HCT116 (cell line): ENCODE data around the gene CNN2. TPM values are rescaled to one million over a fixed set of nuclear protein-coding genes. Genes with fewer than 3 reads are reported as not detected.

ENCODE experiments used
- ATAC-seq: fragments of 200-7000 bp; cut with Tn5 transposase; 2 replicates; pipeline ENCODE4 v1.9.1; 2020; ENCODE audit warnings: mild to moderate bottlenecking, moderate library complexity
- BruUV-seq: library from RNA; stranded (reverse); fragments of 400-500 nt; replicated peaks from 2 replicates; lab custom pipeline; 2021; lab: Mats Ljungman, UMichigan
- CTCF ChIA-PET: fragments of 300-600 bp; sonication (Branson Sonifier 250); formaldehyde crosslinking; loops from one replicate; lab custom pipeline; 2021; ENCODE audit warnings: antibody characterized with exemption; lab: Charles Lee
- POLR2A ChIA-PET: fragments of 300-600, 350-600 bp; sonication (Branson Sonifier 250); formaldehyde crosslinking; loops from one replicate; lab custom pipeline; 2021; ENCODE audit warnings: antibody characterized with exemption; lab: Charles Lee
- RAD21 ChIA-PET, 2 experiments: fragments of 300-600 bp; sonication (Branson Sonifier 250); formaldehyde crosslinking; loops; one replicate each; lab custom pipeline; 2023; ENCODE audit warnings: low total read pairs in 2 of 2; ENCODE audit not compliant: uncharacterized antibody in 2 of 2, unreplicated experiment in 2 of 2, low non-redundant PET in 1 of 2; lab: Charles Lee
- DNase-seq: peaks from one replicate; pipeline ENCODE4 v3.0.0-alpha.2; 2010; ENCODE audit warnings: low read depth, low spot score
- H2AFZ ChIP-seq: fragments of 200-600 bp; shearing (Covaris generic), sonication (generic); 2 replicates; pipeline ENCODE4 v1.6.1; 2017; ENCODE audit warnings: low read depth, mixed run types, mixed read lengths, antibody characterized with exemption, low read length; ENCODE audit not compliant: poor library complexity, severe bottlenecking
- H3K27ac ChIP-seq: 2 replicates; pipeline ENCODE4 v1.5.1; 2012; ENCODE audit warnings: low read depth, low read length
- H3K27me3 ChIP-seq: fragments of 200-600 bp; sonication (generic); 2 replicates; pipeline ENCODE4 v1.6.1; 2016; ENCODE audit warnings: mixed run types, low read length, mixed read lengths; ENCODE audit not compliant: insufficient read depth
- H3K36me3 ChIP-seq, 2 experiments: fragments of 200-500 bp in 1 of 2; fragments of 200-600 bp in 1 of 2; sonication (Bioruptor generic) in 1 of 2; sonication (generic) in 1 of 2; 2 replicates each; pipeline versions ENCODE4 v1.5.1 to v1.6.1; 2014 to 2016; ENCODE audit warnings: low read length in 2 of 2, inconsistent platforms in 1 of 2, mixed read lengths in 1 of 2, mixed run types in 1 of 2; ENCODE audit not compliant: insufficient read depth in 2 of 2, control insufficient read depth in 1 of 2
- H3K4me1 ChIP-seq, 2 experiments: fragments of 200-600 bp in 1 of 2; sonication (generic) in 1 of 2; 2 replicates each; pipeline versions ENCODE4 v1.5.1 to v1.6.1; 2012 to 2017; ENCODE audit warnings: low read length in 2 of 2, inconsistent platforms in 1 of 2, mild to moderate bottlenecking in 1 of 2, mixed read lengths in 1 of 2, mixed run types in 1 of 2, moderate library complexity in 1 of 2; ENCODE audit not compliant: insufficient read depth in 2 of 2, control insufficient read depth in 1 of 2
- H3K4me2 ChIP-seq: fragments of 200-600 bp; sonication (generic); 2 replicates; pipeline ENCODE4 v1.6.1; 2017; ENCODE audit warnings: mixed run types, low read length, mixed read lengths
- H3K4me3 ChIP-seq, 2 experiments: fragments of 200-600 bp in 1 of 2; sonication (generic) in 1 of 2; replicated peaks in 1 of 2; 2 replicates each; pipeline ENCODE4 v1.5.1; 2011 to 2016; ENCODE audit warnings: low read length in 2 of 2, control low read depth in 1 of 2, low read depth in 1 of 2, mild to moderate bottlenecking in 1 of 2, mixed read lengths in 1 of 2, mixed run types in 1 of 2
- H3K79me2 ChIP-seq: fragments of 200-600 bp; sonication (generic); 2 replicates; pipeline ENCODE4 v1.6.1; 2017; ENCODE audit warnings: mild to moderate bottlenecking, mixed run types, low read length, moderate library complexity, mixed read lengths; ENCODE audit not compliant: insufficient read depth
- H3K9ac ChIP-seq: fragments of 200-600 bp; sonication (generic); 2 replicates; pipeline ENCODE4 v1.6.1; 2016; ENCODE audit warnings: low read length, mixed read lengths
- H3K9me2 ChIP-seq: fragments of 200-600 bp; sonication (generic), shearing (Covaris generic); 2 replicates; pipeline ENCODE4 v1.6.1; 2017; ENCODE audit warnings: mixed run types, mild to moderate bottlenecking, moderate library complexity; ENCODE audit not compliant: insufficient read depth
- H3K9me3 ChIP-seq, 2 experiments: fragments of 200-500 bp in 1 of 2; fragments of 200-600 bp in 1 of 2; sonication (Bioruptor generic) in 1 of 2; sonication (generic) in 1 of 2; 2 replicates each; pipeline ENCODE4 v1.6.1; 2014 to 2017; ENCODE audit warnings: low read length in 2 of 2, mixed read lengths in 2 of 2, inconsistent platforms in 1 of 2, low read depth in 1 of 2, mild to moderate bottlenecking in 1 of 2, mixed run types in 1 of 2, moderate library complexity in 1 of 2; ENCODE audit not compliant: control insufficient read depth in 1 of 2, insufficient read depth in 1 of 2
- H4K20me1 ChIP-seq: fragments of 200-600 bp; sonication (generic), shearing (Covaris generic); 2 replicates; pipeline ENCODE4 v1.6.1; 2017; ENCODE audit warnings: mixed run types, mild to moderate bottlenecking, moderate library complexity; ENCODE audit not compliant: insufficient read depth
- ATF3 ChIP-seq: IDR thresholded peaks from 2 replicates; pipeline ENCODE4 v1.6.1; 2012
- CTCF ChIP-seq, 3 experiments: fragments of 200-600 bp in 1 of 3; sonication (generic) in 1 of 3; IDR thresholded peaks in 2 of 3; conservative IDR thresholded peaks in 1 of 3; 2 replicates each; pipeline ENCODE4 v1.5.1; 2012 to 2017; ENCODE audit warnings: low read depth in 2 of 3, low read length in 2 of 3, antibody characterized with exemption in 1 of 3, borderline replicate concordance in 1 of 3, control low read depth in 1 of 3, mild to moderate bottlenecking in 1 of 3, mixed read lengths in 1 of 3, mixed run types in 1 of 3, moderate library complexity in 1 of 3; ENCODE audit not compliant: insufficient read depth in 1 of 3
- EGR1 ChIP-seq: IDR thresholded peaks from 2 replicates; pipeline ENCODE4 v1.6.1; 2012; ENCODE audit warnings: low read depth
- EZH2 ChIP-seq: fragments of 200-600 bp; sonication (generic); IDR thresholded peaks from 2 replicates; pipeline ENCODE4 v1.6.1; 2017; ENCODE audit warnings: antibody characterized with exemption, mixed run types
- FOSL1 ChIP-seq: IDR thresholded peaks from 2 replicates; pipeline ENCODE4 v1.6.1; 2012; ENCODE audit warnings: low read depth
- REST ChIP-seq: IDR thresholded peaks from 2 replicates; pipeline ENCODE4 v1.6.1; 2012; ENCODE audit warnings: low read depth
- SP1 ChIP-seq: IDR thresholded peaks from 2 replicates; pipeline ENCODE4 v1.6.1; 2012; ENCODE audit warnings: low read depth
- ZBTB33 ChIP-seq: IDR thresholded peaks from 2 replicates; pipeline ENCODE4 v1.6.1; 2011; ENCODE audit warnings: mild to moderate bottlenecking, low read length, moderate library complexity; ENCODE audit not compliant: insufficient replicate concordance; ENCODE audit errors: extremely low read depth
- ZNF274 ChIP-seq: fragments of 200-500 bp; sonication (Bioruptor generic); IDR thresholded peaks from 2 replicates; pipeline ENCODE4 v1.6.1; 2014; ENCODE audit warnings: mild to moderate bottlenecking, low read depth, low read length, inconsistent platforms
- intact Hi-C: fragments of 100-400 bp; cut with micrococcal nuclease; formaldehyde crosslinking; loops from 2 replicates; pipeline ENCODE4 v1.10.0; 2022
- total RNA-seq: library from RNA; stranded (reverse); gene quantifications from one replicate; pipeline ENCODE4 v1.2.1, GENCODE V29; 2021; ENCODE audit not compliant: unreplicated experiment

Gene CNN2
- total RNA-seq, 1 experiment from 2014 or later = 212 TPM

GRCh38 chr19:1010586-1011510 is 15.6 kb upstream of the CNN2 start:
- Histone ChIP-seq H3K4me2 (no peak overlapping the region), H3K36me3 (peaks cover 3 to 4% of the 10 kb centered on the region in 2 experiments; a peak in 2 of 4 replicates), H3K79me2 (peaks cover 30% of the 10 kb centered on the region), H3K9me3 (no peaks in the 10 kb centered on the region), H3K27ac (no peak overlapping the region), H3K27me3 (no peaks in the 10 kb centered on the region), H2AFZ (no peak overlapping the region), H4K20me1 (no peaks in the 10 kb centered on the region; the same call in 1 of the 2 replicates), H3K9ac (no peak overlapping the region), H3K4me1 (no peaks in the 10 kb centered on the region), H3K4me3 (no peak overlapping the region), H3K9me2 (no peaks in the 10 kb centered on the region)
- ATAC-seq (no peak), DNase-seq (no peak)
- RAD21 ChIA-PET = no interaction called here
- intact Hi-C loops = no loop called here
- no TSS peak for BruUV-seq
- CTCF ChIA-PET = no interaction called here
- TF ChIP-seq FOSL1 (no peak), ATF3 (no peak), CTCF (IDR thresholded peaks at IDR 0.05 in 2 of 3, conservative IDR thresholded peaks at IDR 0.05 in 1 of 3; ENCODE audit: borderline replicate concordance in 1 of 3, insufficient read depth in 1 of 3, low read depth in 2 of 3, low read length in 2 of 3) (no peak), ZBTB33 (no peak), ZNF274 (no peak), EZH2 (no peak), SP1 (no peak), EGR1 (no peak), REST (no peak)
- POLR2A ChIA-PET = no interaction called here
